ACHN (cell line): Measurements from ENCODE around the gene OR1F1.

Source experiments
- DNase-seq: peaks from one replicate; pipeline ENCODE4 v3.0.0-alpha.2; 2015
- in situ Hi-C: cut with HindIII; loops from 2 replicates; pipeline ENCODE4 v1.10.0; 2017; ENCODE audit warnings: low sequenced_read_pairs, low pct_ligation_motif_present, low pct_unique_long_range_greater_than_20kb

The OR1F1 gene

DNA sequence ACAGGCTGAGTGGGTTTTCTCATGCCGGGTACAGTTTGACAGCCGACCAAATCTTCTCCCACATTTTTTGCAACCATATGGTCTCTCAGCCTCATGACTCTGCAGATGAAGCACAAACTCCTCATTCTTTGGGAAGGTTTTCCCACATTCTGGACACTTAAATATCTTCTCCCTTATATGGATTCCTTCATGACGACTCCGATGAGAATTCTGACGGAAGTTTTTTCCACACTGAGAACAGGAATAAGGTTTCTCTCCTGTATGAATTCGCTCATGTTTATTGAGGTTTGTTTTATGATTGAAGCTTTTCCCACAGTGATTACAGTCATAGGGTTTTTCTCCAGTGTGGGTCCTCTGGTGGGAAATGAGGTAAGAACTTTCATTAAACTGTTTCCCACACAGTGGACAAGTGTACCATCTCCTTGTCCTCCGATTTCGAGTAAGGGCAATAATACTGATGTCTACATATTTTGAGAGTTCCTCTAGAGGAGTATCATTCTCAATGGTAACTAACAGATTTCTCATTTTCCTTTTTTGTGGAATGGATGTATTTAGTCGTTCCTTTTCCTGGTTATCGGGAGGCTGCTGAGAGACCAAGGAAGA, 36.0 kb downstream of the OR1F1 start:
- in situ Hi-C loops = no loop called here
- peak; percentile 24 for DNase-seq

GRCh38 chr16:3234543-3234856, 46.5 kb downstream of the OR1F1 start:
- in situ Hi-C loops = no loop called here
- DNase-seq = no peak

- DNase-seq = peak; percentile 97
- in situ Hi-C loops = no loop called here
Measured at GRCh38 chr16:3234857-3235561, 47.0 kb downstream of the OR1F1 start, which contains the start of gene ZNF200. Gene ZNF200, minus strand, starts transcription at chr16:3235158. Its CDS starts 1,403 bp downstream, at chr16:3233755.

- no peak for DNase-seq
- in situ Hi-C loops = no loop called here
Measured at GRCh38 chr16:3235856-3236669, 48.1 kb downstream of the OR1F1 start.

- DNase-seq = no peak
- in situ Hi-C loops = no loop called here
Measured at GRCh38 chr16:3241761-3242160, 53.8 kb downstream of the OR1F1 start.

DNA sequence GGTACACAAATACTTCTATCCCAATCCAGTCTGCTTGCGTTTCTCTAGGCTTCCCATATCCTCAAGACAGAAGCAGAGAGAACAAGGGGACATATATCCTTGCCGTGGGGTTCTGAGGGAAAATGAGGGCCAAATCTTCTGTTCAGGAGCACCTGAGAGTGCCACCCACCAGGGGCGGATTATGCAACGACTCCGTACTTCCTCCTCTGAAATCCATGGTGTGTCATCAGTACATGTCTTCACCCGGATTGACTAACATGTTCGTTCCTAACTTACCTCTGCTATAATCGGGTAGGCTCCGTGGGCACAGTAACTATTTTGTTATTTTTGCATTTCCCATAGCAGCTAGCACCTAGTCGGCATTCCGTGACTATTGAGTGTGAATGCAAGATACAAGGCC, 54.7 kb downstream of the OR1F1 start:
- DNase-seq = no peak
- in situ Hi-C loops = no loop called here

GRCh38 chr16:3243882-3244281, 55.9 kb downstream of the OR1F1 start:
- no peak for DNase-seq
- in situ Hi-C loops = no loop called here

GRCh38 chr16:3246002-3246401, 58.0 kb downstream of the OR1F1 start:
- in situ Hi-C loops = no loop called here
- no peak for DNase-seq

DNA sequence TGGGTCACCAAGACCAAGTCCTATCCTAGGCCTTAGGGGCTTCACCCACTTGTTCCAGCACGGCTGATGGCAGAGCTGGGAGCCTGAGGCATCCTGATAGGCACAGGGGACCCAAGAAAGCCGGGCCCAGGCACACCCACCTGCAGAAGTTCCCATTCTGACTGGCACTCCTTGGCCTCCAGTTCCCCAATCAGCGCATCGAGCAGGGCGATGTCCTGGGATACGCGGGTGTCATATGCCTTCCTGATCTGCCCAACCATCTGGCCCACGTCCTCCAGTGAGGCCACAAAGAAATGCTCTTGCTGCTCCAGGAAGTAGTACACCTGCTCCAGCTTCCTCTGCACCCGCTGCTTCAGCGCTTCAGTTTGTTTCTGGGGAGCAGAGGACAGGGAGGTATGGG, 58.9 kb downstream of the OR1F1 start:
- in situ Hi-C loops = no loop called here
- no peak for DNase-seq

DNA sequence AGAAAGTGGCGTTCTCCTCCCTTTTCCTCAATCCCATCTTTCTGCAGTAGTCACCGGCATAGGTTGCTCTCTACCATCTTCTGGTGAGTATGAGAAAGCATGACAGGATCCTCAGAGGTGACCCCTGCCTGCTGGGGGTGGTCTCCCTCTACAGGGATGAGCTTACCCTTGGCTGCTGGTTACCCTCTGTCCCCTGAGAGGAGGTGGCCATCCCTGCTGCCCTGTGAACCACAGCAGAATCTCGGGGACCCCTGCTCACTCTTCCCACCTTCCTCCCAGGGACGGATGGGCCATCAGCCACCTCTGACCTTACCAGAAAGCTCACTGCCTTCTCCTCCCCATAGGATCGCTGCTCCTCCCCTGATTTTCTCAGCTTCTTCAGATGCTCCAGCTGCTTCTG, 60.6 kb downstream of the OR1F1 start:
- in situ Hi-C loops = no loop called here
- DNase-seq = no peak

DNA sequence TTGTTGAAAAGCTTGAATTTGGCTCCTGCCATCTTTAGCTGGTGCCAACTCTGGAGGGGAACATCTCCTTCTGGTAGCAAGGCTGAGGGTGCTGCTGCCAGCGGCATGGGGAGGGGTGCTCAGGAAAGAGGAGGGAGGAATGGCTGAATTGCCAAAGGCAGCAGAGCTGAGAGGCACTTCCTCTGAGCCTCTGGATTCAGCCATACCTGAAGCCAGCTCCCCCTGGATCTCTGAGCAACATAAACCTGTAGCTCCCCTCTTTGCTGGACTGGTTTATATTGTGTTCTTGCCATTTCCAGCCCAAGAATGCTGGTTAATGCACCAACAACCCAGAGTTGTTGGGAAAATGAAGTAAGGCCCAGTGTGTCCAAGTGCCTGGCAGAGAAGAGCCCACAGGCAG, 61.0 kb downstream of the OR1F1 start:
- in situ Hi-C loops = no loop called here
- no peak for DNase-seq

GRCh38 chr16:3249451-3249850, 61.4 kb downstream of the OR1F1 start:
- no peak for DNase-seq
- in situ Hi-C loops = no loop called here

GRCh38 chr16:3252967-3253366, 65.0 kb downstream of the OR1F1 start:
- DNase-seq = no peak
- in situ Hi-C loops = no loop called here

GRCh38 chr16:3254309-3254708, 66.3 kb downstream of the OR1F1 start:
- in situ Hi-C loops = no loop called here
- no peak for DNase-seq
